OCI-LY3 (cell line): ENCODE results near the gene LMNTD1.

Experiments
- H2AFZ ChIP-seq: fragments of 200-600, 300-600 bp; shearing (Covaris generic); 2 replicates; pipeline ENCODE4 v1.6.0; 2014; ENCODE audit warnings: antibody characterized with exemption, low read depth, low read length
- H3K27ac ChIP-seq: fragments of 200-600, 300-600 bp; sonication (generic); 2 replicates; pipeline ENCODE4 v1.5.1; 2014; ENCODE audit warnings: mild to moderate bottlenecking, low read length, moderate library complexity, mixed read lengths
- H3K27me3 ChIP-seq: fragments of 200-600, 300-600 bp; sonication (generic); 2 replicates; pipeline ENCODE4 v1.6.1; 2014; ENCODE audit warnings: low read depth, low read length, mixed read lengths
- H3K36me3 ChIP-seq: fragments of 200-600, 300-600 bp; sonication (generic); replicated peaks from 2 replicates; pipeline ENCODE3; 2014; ENCODE audit warnings: low read depth, low read length, mixed read lengths
- H3K4me1 ChIP-seq: fragments of 300-600, 200-600 bp; sonication (generic); 2 replicates; pipeline ENCODE4 v1.6.1; 2014; ENCODE audit warnings: low read length, mixed read lengths
- H3K4me2 ChIP-seq: fragments of 200-600, 300-600 bp; sonication (generic); 2 replicates; pipeline ENCODE4 v1.6.1; 2014; ENCODE audit warnings: low read length, mixed read lengths
- H3K4me3 ChIP-seq: fragments of 300-600, 200-600 bp; sonication (generic); 2 replicates; pipeline ENCODE4 v1.5.1; 2014; ENCODE audit warnings: antibody characterized with exemption, mild to moderate bottlenecking, low read length, moderate library complexity
- H3K79me2 ChIP-seq: fragments of 300-600, 200-600 bp; shearing (Covaris generic); 2 replicates; pipeline ENCODE4 v1.6.1; 2014; ENCODE audit warnings: mild to moderate bottlenecking, low read length, mixed read lengths
- H3K9ac ChIP-seq: fragments of 300-600, 200-600 bp; shearing (Covaris generic); 2 replicates; pipeline ENCODE4 v1.6.0; 2014; ENCODE audit warnings: mild to moderate bottlenecking, low read length, moderate library complexity
- H3K9me3 ChIP-seq: fragments of 200-600, 300-600 bp; shearing (Covaris generic); 2 replicates; pipeline ENCODE4 v1.6.1; 2014; ENCODE audit warnings: low read length, mixed read lengths; ENCODE audit not compliant: insufficient read depth
- H4K20me1 ChIP-seq: fragments of 200-600, 300-600 bp; sonication (generic); 2 replicates; pipeline ENCODE4 v1.6.1; 2016; ENCODE audit warnings: low read length, mixed read lengths; ENCODE audit not compliant: insufficient read depth
- CTCF ChIP-seq: fragments of 200-600, 300-600 bp; sonication (generic); IDR thresholded peaks from 2 replicates; pipeline ENCODE4 v1.5.1; 2014; ENCODE audit warnings: antibody characterized with exemption, low read length, low read depth
- EZH2phosphoT487 ChIP-seq: fragments of 200-600 bp; shearing (Covaris generic); IDR thresholded peaks from 2 replicates; pipeline ENCODE4 v1.6.1; 2018; ENCODE audit warnings: antibody characterized with exemption, mixed run types, low read depth

LMNTD1 gene

GRCh38 chr12:25500651-25501050 is 52.4 kb downstream of the LMNTD1 start:
- no peak overlapping the region for H3K4me2 ChIP-seq
- H2AFZ ChIP-seq, result no peak overlapping the region
- H3K4me1 ChIP-seq, result no peaks in the 10 kb centered on the region
- no peaks in the 10 kb centered on the region for H4K20me1 ChIP-seq
- no peaks in the 10 kb centered on the region for H3K36me3 ChIP-seq
- H3K79me2 ChIP-seq, result no peaks in the 10 kb centered on the region
- 0 out of 2 replicates have a peak, but pooled peaks cover 4% of the 10 kb centered on the region for H3K9me3 ChIP-seq
- no peak overlapping the region for H3K9ac ChIP-seq
- TF ChIP-seq EZH2phosphoT487 (no peak), CTCF (no peak)
- no peak overlapping the region for H3K4me3 ChIP-seq
- H3K27ac ChIP-seq, result no peak overlapping the region
- 0 out of 2 replicates have a peak, but pooled peaks cover 8% of the 10 kb centered on the region for H3K27me3 ChIP-seq

- no peak overlapping the region for H3K9ac ChIP-seq
- no peaks in the 10 kb centered on the region for H3K4me1 ChIP-seq
- H3K27me3 ChIP-seq, result 0 out of 2 replicates have a peak, but pooled peaks cover 3% of the 10 kb centered on the region
- H4K20me1 ChIP-seq, result no peaks in the 10 kb centered on the region
- no peaks in the 10 kb centered on the region for H3K36me3 ChIP-seq
- H3K4me2 ChIP-seq, result no peak overlapping the region
- H3K79me2 ChIP-seq, result no peaks in the 10 kb centered on the region
- 0 out of 2 replicates have a peak, but pooled peaks cover 4% of the 10 kb centered on the region for H3K9me3 ChIP-seq
- H2AFZ ChIP-seq, result no peak overlapping the region
- no peak overlapping the region for H3K27ac ChIP-seq
- H3K4me3 ChIP-seq, result no peak overlapping the region
- TF ChIP-seq EZH2phosphoT487 (no peak), CTCF (no peak)
These were observed 56.1 kb downstream of the LMNTD1 start for GRCh38 chr12:25497021-25497420.

GRCh38 chr12:25496098-25496587 is 56.9 kb downstream of the LMNTD1 start:
- no peak overlapping the region for H3K9ac ChIP-seq
- H3K27ac ChIP-seq, result no peak overlapping the region
- H3K4me3 ChIP-seq, result no peak overlapping the region
- 0 out of 2 replicates have a peak, but pooled peaks cover 4% of the 10 kb centered on the region for H3K9me3 ChIP-seq
- H3K36me3 ChIP-seq, result no peaks in the 10 kb centered on the region
- no peaks in the 10 kb centered on the region for H3K79me2 ChIP-seq
- H3K27me3 ChIP-seq, result no peaks in the 10 kb centered on the region
- TF ChIP-seq EZH2phosphoT487 (no peak), CTCF (no peak)
- no peak overlapping the region for H3K4me2 ChIP-seq
- H2AFZ ChIP-seq, result no peak overlapping the region
- H3K4me1 ChIP-seq, result no peaks in the 10 kb centered on the region
- H4K20me1 ChIP-seq, result no peaks in the 10 kb centered on the region

GRCh38 chr12:25495331-25496097 is 57.6 kb downstream of the LMNTD1 start:
- H3K79me2 ChIP-seq, result no peaks in the 10 kb centered on the region
- H3K9ac ChIP-seq, result no peak overlapping the region
- no peaks in the 10 kb centered on the region for H3K36me3 ChIP-seq
- H3K27me3 ChIP-seq, result no peaks in the 10 kb centered on the region
- H3K27ac ChIP-seq, result no peak overlapping the region
- H3K4me3 ChIP-seq, result no peak overlapping the region
- H3K4me1 ChIP-seq, result no peaks in the 10 kb centered on the region
- TF ChIP-seq EZH2phosphoT487 (no peak), CTCF (no peak)
- H4K20me1 ChIP-seq, result no peaks in the 10 kb centered on the region
- no peak overlapping the region for H2AFZ ChIP-seq
- H3K9me3 ChIP-seq, result 0 out of 2 replicates have a peak, but pooled peaks cover 4% of the 10 kb centered on the region
- no peak overlapping the region for H3K4me2 ChIP-seq
